Measurements from ENCODE around the gene PIK3R6. TPM values are rescaled to one million over a fixed set of nuclear protein-coding genes. Genes with fewer than 3 reads are reported as not detected.

PIK3R6 gene
- total RNA-seq, 2 donors from 2014 or later = 0.66 TPM; not detected in 1

DNA sequence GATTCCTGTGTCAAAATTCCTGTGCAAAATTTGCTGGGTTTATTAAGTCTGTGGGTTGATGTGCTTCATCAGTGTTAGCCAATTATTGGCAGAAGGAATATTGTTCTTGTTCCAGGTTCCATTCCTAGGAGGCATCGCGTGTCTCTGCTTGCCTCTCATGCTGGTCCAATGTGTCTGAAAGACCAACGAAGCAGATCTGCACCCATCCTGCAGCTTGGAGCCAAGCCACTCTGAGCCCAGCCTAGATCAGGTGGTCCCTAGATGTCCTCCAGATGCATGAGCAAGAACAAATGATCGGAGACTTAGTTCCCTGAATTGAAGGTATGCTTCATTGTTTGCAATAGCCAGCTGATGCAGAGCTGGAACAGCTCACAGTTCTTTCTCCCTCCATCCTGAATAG is 10.5 kb upstream of the PIK3R6 start:
- intact Hi-C loops (cut with DNase I) = no loop called here
- ATAC-seq (no peak), DNase-seq (no peak)
- TF ChIP-seq, protein P1, sequence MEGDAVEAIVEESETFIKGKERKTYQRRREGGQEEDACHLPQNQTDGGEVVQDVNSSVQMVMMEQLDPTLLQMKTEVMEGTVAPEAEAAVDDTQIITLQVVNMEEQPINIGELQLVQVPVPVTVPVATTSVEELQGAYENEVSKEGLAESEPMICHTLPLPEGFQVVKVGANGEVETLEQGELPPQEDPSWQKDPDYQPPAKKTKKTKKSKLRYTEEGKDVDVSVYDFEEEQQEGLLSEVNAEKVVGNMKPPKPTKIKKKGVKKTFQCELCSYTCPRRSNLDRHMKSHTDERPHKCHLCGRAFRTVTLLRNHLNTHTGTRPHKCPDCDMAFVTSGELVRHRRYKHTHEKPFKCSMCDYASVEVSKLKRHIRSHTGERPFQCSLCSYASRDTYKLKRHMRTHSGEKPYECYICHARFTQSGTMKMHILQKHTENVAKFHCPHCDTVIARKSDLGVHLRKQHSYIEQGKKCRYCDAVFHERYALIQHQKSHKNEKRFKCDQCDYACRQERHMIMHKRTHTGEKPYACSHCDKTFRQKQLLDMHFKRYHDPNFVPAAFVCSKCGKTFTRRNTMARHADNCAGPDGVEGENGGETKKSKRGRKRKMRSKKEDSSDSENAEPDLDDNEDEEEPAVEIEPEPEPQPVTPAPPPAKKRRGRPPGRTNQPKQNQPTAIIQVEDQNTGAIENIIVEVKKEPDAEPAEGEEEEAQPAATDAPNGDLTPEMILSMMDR (IDR thresholded peaks at IDR 0.05) = no peak
- H3K36me3 ChIP-seq (replicated peaks in 1 of 2; ENCODE audit: insufficient read depth in 1 of 2, low read depth in 2 of 2) = no peaks in the 10 kb centered on the region
- H3K4me3 ChIP-seq = no peak overlapping the region
- H3K4me1 ChIP-seq = no peaks in the 10 kb centered on the region
- H3K9me3 ChIP-seq = no peaks in the 10 kb centered on the region
- no peak overlapping the region for H3K27ac ChIP-seq
- WGBS, 2 donors = 65 to 70% methylated on average over 4 of the region's 4 CpGs
- no peaks in the 10 kb centered on the region for H3K27me3 ChIP-seq

DNA sequence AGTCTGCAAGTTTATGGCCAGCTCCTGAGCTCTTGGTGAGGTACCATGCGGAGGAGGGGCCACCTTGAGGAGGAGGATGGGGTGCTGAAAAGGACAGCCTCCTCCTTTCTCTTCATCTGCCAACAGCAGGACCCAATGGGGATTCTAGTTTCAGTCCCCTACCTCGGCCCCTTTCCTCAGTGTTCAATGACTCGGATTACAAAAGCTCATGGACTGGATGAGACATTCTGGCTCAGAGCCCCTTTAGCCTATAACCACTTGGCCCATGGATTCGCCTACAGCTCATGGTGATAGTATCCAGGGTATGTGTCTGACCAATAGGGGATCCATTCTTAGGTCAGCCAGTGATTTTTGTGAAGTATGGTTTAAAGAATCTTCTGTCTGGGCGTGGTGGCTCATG is 8.5 kb upstream of the PIK3R6 start:
- DNase-seq (no peak), ATAC-seq (no peak)
- Histone ChIP-seq H3K27me3 (no peaks in the 10 kb centered on the region), H3K9me3 (no peaks in the 10 kb centered on the region), H3K4me3 (no peak overlapping the region), H3K36me3 (replicated peaks in 1 of 2; ENCODE audit: insufficient read depth in 1 of 2, low read depth in 2 of 2) (no peaks in the 10 kb centered on the region), H3K27ac (no peak overlapping the region), H3K4me1 (no peaks in the 10 kb centered on the region)
- intact Hi-C loops (cut with DNase I) = no loop called here
- no peak for TF ChIP-seq POLR2A (IDR thresholded peaks at IDR 0.05)
- WGBS, 2 donors = 69 to 78% methylated on average over 5 of the region's 5 CpGs

DNA sequence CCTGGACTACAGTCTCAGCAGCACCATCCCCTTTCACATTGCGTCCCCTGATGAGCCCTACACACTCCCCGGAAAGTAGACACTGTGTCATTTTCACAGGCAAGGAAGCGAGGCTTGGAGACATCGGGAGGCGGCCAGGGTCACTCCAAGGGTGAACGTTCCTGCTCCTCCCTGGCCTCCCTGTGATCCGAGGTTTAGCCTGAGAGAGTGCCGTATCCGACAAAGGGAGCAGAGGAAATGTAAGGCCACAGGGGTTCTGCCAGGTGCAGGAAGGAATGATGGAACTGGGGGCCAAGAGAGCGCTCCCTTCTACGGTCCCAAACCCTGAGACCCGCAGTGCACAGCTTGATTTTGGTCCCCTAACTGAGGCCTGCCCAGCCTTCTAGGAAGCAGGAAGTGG is 8.0 kb upstream of the PIK3R6 start:
- Histone ChIP-seq H3K27me3 (no peaks in the 10 kb centered on the region), H3K27ac (no peak overlapping the region), H3K4me3 (no peak overlapping the region), H3K4me1 (no peaks in the 10 kb centered on the region), H3K36me3 (replicated peaks in 1 of 2; ENCODE audit: insufficient read depth in 1 of 2, low read depth in 2 of 2) (no peaks in the 10 kb centered on the region), H3K9me3 (no peaks in the 10 kb centered on the region)
- 53 to 66% methylated on average over 9 to 12 of the region's 12 CpGs for WGBS, 2 donors
- ATAC-seq = no peak
- no peak for DNase-seq
- intact Hi-C loops (cut with DNase I) = no loop called here
- TF ChIP-seq, protein P1 (IDR thresholded peaks at IDR 0.05) = no peak
- no peak for TF ChIP-seq POLR2A (IDR thresholded peaks at IDR 0.05)

DNA sequence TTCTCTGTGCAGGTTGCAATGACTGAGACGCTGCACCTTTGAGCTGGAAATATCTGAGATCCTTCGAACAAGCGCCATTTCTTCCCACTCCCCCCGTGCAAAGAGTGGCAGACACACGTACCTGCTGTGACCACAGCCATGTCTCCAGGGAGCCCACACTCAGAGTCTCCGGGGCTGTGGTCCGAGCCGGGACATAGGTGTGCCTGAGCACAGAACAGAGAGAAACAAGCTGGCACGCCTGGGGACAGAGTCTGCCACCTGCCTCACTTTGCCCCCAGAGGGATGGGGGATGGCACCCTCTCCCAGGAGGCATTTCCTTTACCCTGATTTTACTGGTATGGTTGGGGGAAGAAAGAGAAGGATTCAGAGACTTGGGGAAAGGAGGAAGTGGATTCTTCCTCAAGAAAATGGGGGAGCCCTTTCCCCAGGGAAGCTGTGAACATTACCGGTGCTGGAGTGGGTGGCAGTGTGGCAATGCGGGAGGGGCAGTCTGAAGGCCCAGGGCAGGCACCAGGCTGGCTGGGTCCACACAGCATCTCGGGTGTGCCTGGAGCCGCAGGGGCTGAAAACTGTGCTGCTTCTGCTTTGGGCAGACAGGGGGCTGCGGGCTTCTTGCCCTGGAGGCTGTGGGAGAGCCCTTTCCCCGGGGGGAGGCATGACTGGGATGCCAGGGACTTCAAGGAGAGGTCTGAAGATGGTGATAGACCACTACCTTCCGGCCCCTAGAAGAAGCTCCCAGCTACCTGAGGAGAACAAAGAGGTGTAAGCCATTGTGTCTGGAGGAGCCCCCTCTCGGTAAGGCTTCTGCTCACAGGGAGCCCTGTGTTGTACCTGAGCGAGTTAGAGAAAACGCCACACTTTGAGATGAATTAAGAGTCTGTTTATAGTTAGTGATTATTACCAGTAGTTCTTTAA is 6.6 kb upstream of the PIK3R6 start:
- H3K9me3 ChIP-seq = no peaks in the 10 kb centered on the region
- ATAC-seq = no peak
- no peaks in the 10 kb centered on the region for H3K36me3 ChIP-seq (replicated peaks in 1 of 2; ENCODE audit: insufficient read depth in 1 of 2, low read depth in 2 of 2)
- TF ChIP-seq, protein P1 (IDR thresholded peaks at IDR 0.05) = no peak
- TF ChIP-seq POLR2A (IDR thresholded peaks at IDR 0.05) = no peak
- no peak overlapping the region for H3K4me3 ChIP-seq
- no peak overlapping the region for H3K27ac ChIP-seq
- H3K4me1 ChIP-seq = peaks cover 5% of the 10 kb centered on the region
- no peaks in the 10 kb centered on the region for H3K27me3 ChIP-seq
- intact Hi-C loops (cut with DNase I) = no loop called here
- no peak for DNase-seq
- 41 to 50% methylated on average over 14 to 19 of the region's 19 CpGs for WGBS, 2 donors

DNA sequence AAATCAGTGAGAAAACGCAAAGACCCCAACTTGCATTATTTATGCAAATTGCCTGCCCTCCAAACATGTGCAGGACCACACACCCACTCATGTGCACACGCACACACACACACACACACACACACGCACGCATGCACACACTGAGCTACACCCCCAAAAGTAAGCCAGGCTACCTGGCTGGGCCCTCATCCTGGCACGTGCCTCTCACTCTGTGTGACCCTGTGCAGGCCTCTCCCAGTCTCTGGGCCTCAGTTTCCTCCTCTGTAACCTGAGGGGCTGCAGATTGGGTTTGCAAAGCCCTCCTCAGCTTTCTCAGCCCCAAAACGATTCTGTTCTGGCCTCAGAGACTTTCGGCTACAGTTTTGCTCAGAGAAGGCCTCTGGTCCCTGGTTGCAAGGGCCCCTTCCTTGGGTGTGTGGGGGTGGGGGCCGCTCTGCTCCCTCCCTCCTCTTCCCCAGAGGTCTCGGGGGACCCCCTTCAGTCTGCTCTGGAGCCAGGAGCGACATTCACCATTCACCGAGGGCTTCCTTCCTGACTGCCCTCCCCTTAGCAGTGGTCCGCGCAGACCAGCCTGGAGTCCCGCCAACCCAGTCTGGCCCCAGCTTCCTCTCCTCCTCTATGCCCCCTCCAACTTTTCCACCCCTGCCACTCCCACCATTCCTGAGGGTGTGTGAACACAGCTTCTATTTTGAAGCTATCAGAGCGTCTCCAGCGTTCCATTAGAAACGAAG is 5.4 kb upstream of the PIK3R6 start:
- no peak for TF ChIP-seq POLR2A (IDR thresholded peaks at IDR 0.05)
- TF ChIP-seq, protein P1 (IDR thresholded peaks at IDR 0.05) = no peak
- no peaks in the 10 kb centered on the region for H3K9me3 ChIP-seq
- 70 to 77% methylated on average over 16 to 17 of the region's 17 CpGs for WGBS, 2 donors
- no peak for ATAC-seq
- H3K4me3 ChIP-seq = no peak overlapping the region
- H3K4me1 ChIP-seq = peaks cover 9% of the 10 kb centered on the region
- no peaks in the 10 kb centered on the region for H3K27me3 ChIP-seq
- intact Hi-C loops (cut with DNase I) = no loop called here
- no peak overlapping the region for H3K27ac ChIP-seq
- no peak for DNase-seq
- H3K36me3 ChIP-seq (replicated peaks in 1 of 2; ENCODE audit: insufficient read depth in 1 of 2, low read depth in 2 of 2) = no peaks in the 10 kb centered on the region
